Measurements from ENCODE around the gene NF2.

NF2 gene

GRCh38 chr22:29744902-29745301 lies 141.5 kb downstream of the NF2 start:
- H3K27ac Mint-ChIP-seq (ENCODE audit: low read depth), result no peak overlapping the region
- H3K9me3 Mint-ChIP-seq, result no peaks in the 10 kb centered on the region
- peaks cover 9% of the 10 kb centered on the region for H3K36me3 Mint-ChIP-seq (ENCODE audit: insufficient read depth)
- DNase-seq (ENCODE audit: low spot score in 2 of 2), result no peak
- peaks cover 7% of the 10 kb centered on the region for H3K4me1 Mint-ChIP-seq
- no peak for ATAC-seq (replicated peaks; ENCODE audit: extremely low read depth, poor library complexity, severe bottlenecking)
- H3K27me3 Mint-ChIP-seq, result no peaks in the 10 kb centered on the region
- H3K4me3 Mint-ChIP-seq, result no peak overlapping the region

GRCh38 chr22:29747832-29748231 lies 144.4 kb downstream of the NF2 start:
- no peak for ATAC-seq (replicated peaks; ENCODE audit: extremely low read depth, poor library complexity, severe bottlenecking)

More at GRCh38 chr22:29747832-29748231, 144.4 kb downstream of the NF2 start:
- no peak overlapping the region for H3K27ac Mint-ChIP-seq (ENCODE audit: low read depth)
- no peak overlapping the region for H3K4me3 Mint-ChIP-seq
- DNase-seq (ENCODE audit: low spot score in 2 of 2), result no peak
- H3K4me1 Mint-ChIP-seq, result peaks cover 28% of the 10 kb centered on the region
- no peaks in the 10 kb centered on the region for H3K9me3 Mint-ChIP-seq
- no peaks in the 10 kb centered on the region for H3K27me3 Mint-ChIP-seq
- H3K36me3 Mint-ChIP-seq (ENCODE audit: insufficient read depth), result peaks cover 9% of the 10 kb centered on the region
